ENCODE measurements around the gene EFHC2.

DNA sequence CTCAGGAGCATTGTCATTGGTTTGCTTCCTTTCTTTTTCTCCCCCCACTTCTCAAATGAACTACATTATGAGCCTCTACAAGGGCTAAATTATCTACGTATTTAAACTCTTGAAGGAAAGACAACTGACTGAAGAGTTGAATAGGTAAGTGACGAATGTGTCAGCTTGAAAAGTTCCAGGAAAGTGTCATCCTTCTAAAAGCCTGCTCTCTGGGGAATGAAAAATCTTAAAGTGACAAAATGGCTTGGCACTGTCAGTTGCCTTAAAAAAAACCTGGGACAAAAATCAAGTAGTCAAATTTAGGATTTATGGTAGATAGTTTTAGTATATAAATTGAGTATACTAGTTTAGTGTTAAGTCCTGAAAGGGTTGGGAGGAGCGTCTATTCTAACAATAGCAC is 196.3 kb downstream of the EFHC2 start:
- TF ChIP-seq CTCF (IDR thresholded peaks at IDR 0.05; ENCODE audit: insufficient read depth, low read depth, low read length) (no peak), EZH2 (IDR thresholded peaks at IDR 0.05; ENCODE audit: insufficient read depth, low read length) (no peak)

All from astrocyte (in vitro differentiated cells and primary cell).